ENCODE measurements around the gene ZNRF2. TPM values are rescaled to one million over a fixed set of nuclear protein-coding genes. Genes with fewer than 3 reads are reported as not detected.

Gene ZNRF2
- polyA plus RNA-seq, 1 of the 3 experiments (the other 2 are of a cell fraction), result 4.0 TPM

DNA sequence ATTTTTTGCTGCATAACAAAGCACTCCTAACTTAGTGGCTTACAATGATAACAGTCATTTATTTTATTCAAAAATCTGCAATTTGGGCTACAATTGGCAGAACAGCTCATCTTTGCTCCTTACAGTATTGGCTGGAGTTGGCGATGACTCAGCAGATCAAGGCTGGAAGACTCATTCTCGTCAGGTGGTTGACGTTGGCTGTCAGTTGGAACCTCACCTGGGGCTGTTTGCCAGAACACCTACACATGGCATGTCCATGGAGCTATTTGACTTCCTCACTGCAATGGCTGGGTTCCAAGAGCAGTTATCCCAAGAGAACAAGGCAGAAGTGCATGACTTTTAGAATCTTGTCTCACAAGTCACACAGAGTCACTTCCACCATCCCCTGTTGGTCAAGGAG is 119.1 kb downstream of the ZNRF2 start:
- ChIA-PET CTCF (no interaction called here), POLR2A (no interaction called here)
- no peaks in the 10 kb centered on the region for H3K9me3 ChIP-seq
- TF ChIP-seq, protein P1, sequence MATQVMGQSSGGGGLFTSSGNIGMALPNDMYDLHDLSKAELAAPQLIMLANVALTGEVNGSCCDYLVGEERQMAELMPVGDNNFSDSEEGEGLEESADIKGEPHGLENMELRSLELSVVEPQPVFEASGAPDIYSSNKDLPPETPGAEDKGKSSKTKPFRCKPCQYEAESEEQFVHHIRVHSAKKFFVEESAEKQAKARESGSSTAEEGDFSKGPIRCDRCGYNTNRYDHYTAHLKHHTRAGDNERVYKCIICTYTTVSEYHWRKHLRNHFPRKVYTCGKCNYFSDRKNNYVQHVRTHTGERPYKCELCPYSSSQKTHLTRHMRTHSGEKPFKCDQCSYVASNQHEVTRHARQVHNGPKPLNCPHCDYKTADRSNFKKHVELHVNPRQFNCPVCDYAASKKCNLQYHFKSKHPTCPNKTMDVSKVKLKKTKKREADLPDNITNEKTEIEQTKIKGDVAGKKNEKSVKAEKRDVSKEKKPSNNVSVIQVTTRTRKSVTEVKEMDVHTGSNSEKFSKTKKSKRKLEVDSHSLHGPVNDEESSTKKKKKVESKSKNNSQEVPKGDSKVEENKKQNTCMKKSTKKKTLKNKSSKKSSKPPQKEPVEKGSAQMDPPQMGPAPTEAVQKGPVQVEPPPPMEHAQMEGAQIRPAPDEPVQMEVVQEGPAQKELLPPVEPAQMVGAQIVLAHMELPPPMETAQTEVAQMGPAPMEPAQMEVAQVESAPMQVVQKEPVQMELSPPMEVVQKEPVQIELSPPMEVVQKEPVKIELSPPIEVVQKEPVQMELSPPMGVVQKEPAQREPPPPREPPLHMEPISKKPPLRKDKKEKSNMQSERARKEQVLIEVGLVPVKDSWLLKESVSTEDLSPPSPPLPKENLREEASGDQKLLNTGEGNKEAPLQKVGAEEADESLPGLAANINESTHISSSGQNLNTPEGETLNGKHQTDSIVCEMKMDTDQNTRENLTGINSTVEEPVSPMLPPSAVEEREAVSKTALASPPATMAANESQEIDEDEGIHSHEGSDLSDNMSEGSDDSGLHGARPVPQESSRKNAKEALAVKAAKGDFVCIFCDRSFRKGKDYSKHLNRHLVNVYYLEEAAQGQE (IDR thresholded peaks at IDR 0.05; ENCODE audit: low read depth, low read length), result no peak
- TF ChIP-seq JUND (IDR thresholded peaks at IDR 0.05) (no peak), MEF2A (IDR thresholded peaks at IDR 0.05; ENCODE audit: borderline replicate concordance, low read depth) (no peak), RAD21 (IDR thresholded peaks at IDR 0.05; ENCODE audit: low read length) (no peak), SMC3 (IDR thresholded peaks at IDR 0.05; ENCODE audit: low read depth, low read length) (no peak), MXI1 (IDR thresholded peaks at IDR 0.05; ENCODE audit: low read depth, low read length) (no peak), GABPA (IDR thresholded peaks at IDR 0.05; ENCODE audit: low read depth) (no peak), RXRA (IDR thresholded peaks at IDR 0.05; ENCODE audit: borderline replicate concordance, low read depth) (no peak), NRF1 (IDR thresholded peaks at IDR 0.05; ENCODE audit: low read depth, low read length) (no peak)
- WGBS (ENCODE audit: low lambda C conversion rate), result 97% methylated on average over 3 of the region's 3 CpGs
- no peaks in the 10 kb centered on the region for H3F3A ChIP-seq (replicated peaks; ENCODE audit: insufficient read depth)
- no peaks in the 10 kb centered on the region for H4K20me1 ChIP-seq (ENCODE audit: insufficient read depth)
- H3K4me3 ChIP-seq (ENCODE audit: low read depth in 2 of 2, low read length in 1 of 2), result no peak overlapping the region
- no peaks in the 10 kb centered on the region for H3K79me2 ChIP-seq (ENCODE audit: insufficient read depth)
- peaks cover 0 to 2% of the 10 kb centered on the region in 2 experiments for H3K36me3 ChIP-seq (replicated peaks in 1 of 2; ENCODE audit: control insufficient read depth in 1 of 2, insufficient read depth in 2 of 2, low read length in 1 of 2)
- no peak overlapping the region for H3K4me2 ChIP-seq
- no peak for DNase-seq
- H3K9ac ChIP-seq, result no peak overlapping the region
- no peak overlapping the region for H3K27ac ChIP-seq (ENCODE audit: low read depth in 2 of 2, low read length in 1 of 2)
- no peak overlapping the region for H2AFZ ChIP-seq (ENCODE audit: low read depth)
- no peaks in the 10 kb centered on the region for H3K27me3 ChIP-seq (ENCODE audit: insufficient read depth)
- no peaks in the 10 kb centered on the region for H3K9me2 ChIP-seq
- no peaks in the 10 kb centered on the region for H3K4me1 ChIP-seq (ENCODE audit: control insufficient read depth in 1 of 2, insufficient read depth in 2 of 2, low read depth in 1 of 2, low read length in 1 of 2)

DNA sequence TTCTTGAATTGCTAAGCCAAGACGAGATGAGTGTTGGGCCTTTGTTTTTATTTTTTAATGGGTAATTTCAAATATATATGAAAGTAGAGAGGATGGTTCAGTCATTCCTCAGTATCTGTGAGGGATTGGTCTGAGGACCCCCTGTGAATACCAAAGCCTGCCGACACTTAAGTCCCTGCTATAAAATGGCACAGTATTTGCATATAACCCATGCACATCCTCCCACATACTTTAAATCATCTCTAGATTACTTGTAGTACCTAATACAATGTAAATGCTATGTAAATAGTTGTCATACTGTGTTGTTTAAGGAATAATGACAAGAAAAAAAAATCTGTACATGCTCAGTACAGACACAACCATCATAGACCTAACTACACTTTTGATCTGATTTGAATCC is 120.8 kb downstream of the ZNRF2 start:
- Histone ChIP-seq H3F3A (replicated peaks; ENCODE audit: insufficient read depth) (no peaks in the 10 kb centered on the region), H3K4me3 (ENCODE audit: low read depth in 2 of 2, low read length in 1 of 2) (no peak overlapping the region), H3K79me2 (ENCODE audit: insufficient read depth) (no peaks in the 10 kb centered on the region), H3K27ac (ENCODE audit: low read depth in 2 of 2, low read length in 1 of 2) (no peak overlapping the region), H3K9ac (no peak overlapping the region), H2AFZ (ENCODE audit: low read depth) (no peak overlapping the region), H3K4me1 (ENCODE audit: control insufficient read depth in 1 of 2, insufficient read depth in 2 of 2, low read depth in 1 of 2, low read length in 1 of 2) (no peaks in the 10 kb centered on the region), H4K20me1 (ENCODE audit: insufficient read depth) (no peaks in the 10 kb centered on the region), H3K27me3 (ENCODE audit: insufficient read depth) (no peaks in the 10 kb centered on the region), H3K9me2 (no peaks in the 10 kb centered on the region), H3K9me3 (no peaks in the 10 kb centered on the region), H3K36me3 (replicated peaks in 1 of 2; ENCODE audit: control insufficient read depth in 1 of 2, insufficient read depth in 2 of 2, low read length in 1 of 2) (peaks cover 0 to 2% of the 10 kb centered on the region in 2 experiments), H3K4me2 (no peak overlapping the region)
- ChIA-PET CTCF (interaction anchor here (1.3 kb wide), 1 partner anchor 8 kb away, joined by 11 read pairs; no protein-coding TSS in a partner anchor), POLR2A (no interaction called here)
- 89% methylated on average over 2 of the region's 2 CpGs for WGBS (ENCODE audit: low lambda C conversion rate)
- TF ChIP-seq, protein P2, sequence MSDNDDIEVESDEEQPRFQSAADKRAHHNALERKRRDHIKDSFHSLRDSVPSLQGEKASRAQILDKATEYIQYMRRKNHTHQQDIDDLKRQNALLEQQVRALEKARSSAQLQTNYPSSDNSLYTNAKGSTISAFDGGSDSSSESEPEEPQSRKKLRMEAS (IDR thresholded peaks at IDR 0.05; ENCODE audit: low read depth), result no peak
- TF ChIP-seq RCOR1 (IDR thresholded peaks at IDR 0.05; ENCODE audit: low read length), result no peak
- TF ChIP-seq, protein P1 (IDR thresholded peaks at IDR 0.05; ENCODE audit: low read depth, low read length), result no peak
- no peak for TF ChIP-seq SMC3 (IDR thresholded peaks at IDR 0.05; ENCODE audit: low read depth, low read length)
- TF ChIP-seq YY1 (IDR thresholded peaks at IDR 0.05; ENCODE audit: low read depth), result no peak
- TF ChIP-seq EZH2phosphoT487 (IDR thresholded peaks at IDR 0.05; ENCODE audit: borderline replicate concordance, low read depth), result no peak
- no peak for TF ChIP-seq ELF1 (IDR thresholded peaks at IDR 0.05)
- TF ChIP-seq NRF1 (IDR thresholded peaks at IDR 0.05; ENCODE audit: low read depth, low read length), result no peak
- TF ChIP-seq SIN3A (IDR thresholded peaks at IDR 0.05; ENCODE audit: borderline replicate concordance, low read depth, low read length), result no peak
- TF ChIP-seq RAD21 (IDR thresholded peaks at IDR 0.05; ENCODE audit: low read length), result no peak
- TF ChIP-seq RFX5 (IDR thresholded peaks at IDR 0.05; ENCODE audit: low read length), result no peak
- no peak for TF ChIP-seq FOXM1 (IDR thresholded peaks at IDR 0.05; ENCODE audit: low read depth)
- TF ChIP-seq RXRA (IDR thresholded peaks at IDR 0.05; ENCODE audit: borderline replicate concordance, low read depth), result no peak
- TF ChIP-seq TAF1 (IDR thresholded peaks at IDR 0.05; ENCODE audit: borderline replicate concordance, low read depth, low read length), result no peak
- TF ChIP-seq TEAD4 (IDR thresholded peaks at IDR 0.05; ENCODE audit: borderline replicate concordance, insufficient read depth), result no peak
- TF ChIP-seq POLR2AphosphoS5 (IDR thresholded peaks at IDR 0.05; ENCODE audit: low read depth, low read length), result no peak
- no peak for DNase-seq
